Measurements from ENCODE around the gene HERC3.

Gene HERC3
- 4.0 to 9.9 (median 9.3) reads per million in 4 donors for total RNA-seq

- DNase-seq: peak; percentile 72 to 90 (median 84)
Observed at GRCh38 chr4:88591787-88592599, at the start of gene HERC3. TSS of gene HERC3 (plus strand) at chr4:88592480. CDS start at chr4:88605824, 13,344 bp downstream.

- no peak for DNase-seq
Observed at GRCh38 chr4:88549815-88550214, 42.5 kb upstream of the HERC3 start.

GRCh38 chr4:88567591-88567990, 24.7 kb upstream of the HERC3 start:
- DNase-seq: no peak

- no peak for DNase-seq
Observed at GRCh38 chr4:88570001-88570400, 22.3 kb upstream of the HERC3 start.

GRCh38 chr4:88573276-88573980, 18.9 kb upstream of the HERC3 start:
- no peak for DNase-seq

GRCh38 chr4:88573995-88574394, 18.3 kb upstream of the HERC3 start:
- no peak for DNase-seq

- no peak for DNase-seq
Observed at GRCh38 chr4:88575186-88575585, 17.1 kb upstream of the HERC3 start.

- DNase-seq: no peak
Observed at GRCh38 chr4:88582493-88582892, 9.8 kb upstream of the HERC3 start.

- no peak for DNase-seq
Observed at GRCh38 chr4:88583631-88584470, 8.4 kb upstream of the HERC3 start.

GRCh38 chr4:88584471-88584900, 7.8 kb upstream of the HERC3 start:
- no peak for DNase-seq

- no peak for DNase-seq
Observed at GRCh38 chr4:88585917-88586316, 6.4 kb upstream of the HERC3 start.

- DNase-seq: no peak
Observed at GRCh38 chr4:88587306-88587705, 5.0 kb upstream of the HERC3 start.

GRCh38 chr4:88592600-88593448, 544 bp downstream of the HERC3 start:
- peak; percentile 64 to 83 (median 67) for DNase-seq

GRCh38 chr4:88597970-88598660, 5.8 kb downstream of the HERC3 start:
- DNase-seq: no peak

GRCh38 chr4:88599298-88599697, 7.0 kb downstream of the HERC3 start:
- DNase-seq: no peak

GRCh38 chr4:88599714-88600113, 7.4 kb downstream of the HERC3 start:
- DNase-seq: no peak

GRCh38 chr4:88600176-88600838, 8.0 kb downstream of the HERC3 start:
- DNase-seq: no peak

- no peak for DNase-seq
Observed at GRCh38 chr4:88604978-88605678, 12.8 kb downstream of the HERC3 start.

GRCh38 chr4:88605736-88606135, 13.5 kb downstream of the HERC3 start:
- peak in 1 of 5 donors; percentile 15 for DNase-seq

- DNase-seq: no peak
Observed at GRCh38 chr4:88606832-88607231, 14.6 kb downstream of the HERC3 start.

All from T-helper 1 cell (primary cell).